Mucosa of descending colon (tissue), 3 donors: ENCODE results near the gene VASN. TPM values are rescaled to one million over a fixed set of nuclear protein-coding genes. Genes with fewer than 3 reads are reported as not detected.
A peak's percentile ranks its signal among the peaks of the same experiment; 100 is the strongest.

ENCODE experiments used
- ATAC-seq: fragments of 200-7000 bp; cut with Tn5 transposase; one replicate; pipeline ENCODE4 v1.9.1; 2020; ENCODE audit warnings: mild to moderate bottlenecking, moderate library complexity
- DNase-seq, 3 donors: peaks; one replicate each; pipeline ENCODE4 v3.0.0-alpha.2; 2020
- H3K36me3 ChIP-seq: fragments of 200-600 bp; one replicate; pipeline ENCODE4 v1.8.0; 2021; ENCODE audit warnings: low read depth, mild to moderate bottlenecking
- H3K4me1 ChIP-seq: fragments of 200-600 bp; one replicate; pipeline ENCODE4 v1.8.0; 2021; ENCODE audit warnings: low read depth, mild to moderate bottlenecking
- H3K4me3 ChIP-seq: fragments of 200-600 bp; one replicate; pipeline ENCODE4 v1.8.0; 2021; ENCODE audit warnings: mild to moderate bottlenecking
- H3K9me3 ChIP-seq: fragments of 200-600 bp; one replicate; pipeline ENCODE4 v1.8.0; 2021; ENCODE audit warnings: mild to moderate bottlenecking
- CTCF ChIP-seq: fragments of 200-600 bp; IDR thresholded peaks from one replicate; pipeline ENCODE4 v1.8.0; 2022; ENCODE audit warnings: antibody characterized with exemption, mild to moderate bottlenecking
- intact Hi-C, 2 donors: fragments of 100-400 bp; cut with DNase I in 1 of 2; cut with micrococcal nuclease in 1 of 2; formaldehyde crosslinking; loops; one replicate each; pipeline versions ENCODE4 v1.11.0 to v1.11.1; 2022; cut with DNase I, micrococcal nuclease
- total RNA-seq, 3 donors: library from RNA; stranded (reverse); fragmentation: NEBNext Ultra II Directional in 2 of 3; extraction: Animal tissue kit (Norgen Biotek cat#: 25700) in 2 of 3; gene quantifications; one replicate each; pipeline versions ENCODE4 v1.2.1 to v1.2.4, GENCODE V29; 2021 to 2023
- donor health status: DM: no; HTN: no; CAD: no; lungs with moderate emphysema.
- donor health status: DM: no; HTN: no; CAD: no.
- donor health status: DM: no; HTN: yes; CAD: no.

The VASN gene
- total RNA-seq, 3 donors from 2014 or later: 0.93 to 8.4 (median 5.1) TPM

- H3K4me1 ChIP-seq: peaks cover 10% of the 10 kb centered on the region
- DNase-seq (no peak), ATAC-seq (no peak)
- H3K36me3 ChIP-seq: no peaks in the 10 kb centered on the region
- H3K9me3 ChIP-seq: no peaks in the 10 kb centered on the region
- H3K4me3 ChIP-seq: peak overlapping the region; percentile 79
- TF ChIP-seq CTCF: no peak
- intact Hi-C loops: no loop called here
These were observed 21.3 kb upstream of the VASN start for GRCh38 chr16:4350365-4350786.

GRCh38 chr16:4350787-4351659, 20.6 kb upstream of the VASN start, which contains the start of gene PAM16:
Gene PAM16, minus strand, starts transcription at chr16:4351321. Its CDS starts 87 bp downstream, at chr16:4351234.
- Histone ChIP-seq H3K9me3 (no peaks in the 10 kb centered on the region), H3K4me1 (peaks cover 10% of the 10 kb centered on the region), H3K36me3 (no peaks in the 10 kb centered on the region), H3K4me3 (peak within 1 kb of the TSS; percentile 79)
- DNase-seq (peak; percentile 98 to 99 (median 98)), ATAC-seq (peak; percentile 97)
- intact Hi-C loops: no loop called here
- TF ChIP-seq CTCF: no peak

- ATAC-seq (no peak), DNase-seq (no peak)
- Histone ChIP-seq H3K4me1 (peaks cover 6% of the 10 kb centered on the region), H3K36me3 (no peaks in the 10 kb centered on the region), H3K4me3 (no peak overlapping the region), H3K9me3 (no peaks in the 10 kb centered on the region)
- intact Hi-C loops: no loop called here
- TF ChIP-seq CTCF: no peak
These were observed 19.8 kb upstream of the VASN start for GRCh38 chr16:4351880-4352279.

- Histone ChIP-seq H3K9me3 (no peaks in the 10 kb centered on the region), H3K4me1 (peaks cover 6% of the 10 kb centered on the region), H3K4me3 (no peak overlapping the region), H3K36me3 (no peaks in the 10 kb centered on the region)
- DNase-seq: no peak
- intact Hi-C loops: no loop called here
- no peak for ATAC-seq
- TF ChIP-seq CTCF: no peak
These were observed 18.8 kb upstream of the VASN start for GRCh38 chr16:4352843-4353242.

- Histone ChIP-seq H3K9me3 (no peaks in the 10 kb centered on the region), H3K36me3 (no peaks in the 10 kb centered on the region), H3K4me3 (no peak overlapping the region), H3K4me1 (peaks cover 6% of the 10 kb centered on the region)
- DNase-seq (no peak), ATAC-seq (no peak)
- no peak for TF ChIP-seq CTCF
- intact Hi-C loops: no loop called here
These were observed 18.0 kb upstream of the VASN start for GRCh38 chr16:4353675-4354074.
